NCI-H446 treated with DMSO at 0.1 percent for 48 hours (cell line): ENCODE measurements around the gene LIMK2.

Experiments
- DNase-seq: peaks from one replicate; lab custom pipeline; 2025; lab: John Stamatoyannopoulos, UW

LIMK2 gene

GRCh38 chr22:31272522-31273446 lies 60.7 kb downstream of the LIMK2 start:
- peak; percentile 2 for DNase-seq

GRCh38 chr22:31274017-31274416 lies 61.9 kb downstream of the LIMK2 start:
- DNase-seq = no peak

- DNase-seq = no peak
Observed at GRCh38 chr22:31275018-31275417, 62.9 kb downstream of the LIMK2 start.

- no peak for DNase-seq
Observed at GRCh38 chr22:31275576-31275975, 63.5 kb downstream of the LIMK2 start.

- DNase-seq = no peak
Observed at GRCh38 chr22:31276426-31277167, 64.5 kb downstream of the LIMK2 start.

GRCh38 chr22:31277741-31278140 lies 65.6 kb downstream of the LIMK2 start:
- no peak for DNase-seq

GRCh38 chr22:31278151-31278621 lies 66.1 kb downstream of the LIMK2 start:
- no peak for DNase-seq

GRCh38 chr22:31278626-31279326 lies 66.7 kb downstream of the LIMK2 start:
- no peak for DNase-seq

GRCh38 chr22:31279327-31279669 lies 67.2 kb downstream of the LIMK2 start:
- DNase-seq = no peak

- no peak for DNase-seq
Observed at GRCh38 chr22:31279821-31280505, 67.9 kb downstream of the LIMK2 start.

- DNase-seq = no peak
Observed at GRCh38 chr22:31281733-31282132, 69.6 kb downstream of the LIMK2 start.

GRCh38 chr22:31282748-31283468 lies 70.8 kb downstream of the LIMK2 start:
- no peak for DNase-seq

- DNase-seq = peak; percentile 75
Observed at GRCh38 chr22:31284281-31285155, 72.4 kb downstream of the LIMK2 start.

- no peak for DNase-seq
Observed at GRCh38 chr22:31286360-31287255, 74.5 kb downstream of the LIMK2 start.

GRCh38 chr22:31287818-31288495 lies 75.9 kb downstream of the LIMK2 start:
- DNase-seq = no peak

GRCh38 chr22:31288496-31289240 lies 76.6 kb downstream of the LIMK2 start:
- DNase-seq = no peak

GRCh38 chr22:31289344-31289743 lies 77.2 kb downstream of the LIMK2 start:
- DNase-seq = no peak
